Erythroblast (primary cell): Measurements from ENCODE around the gene ITPR3.
A peak's percentile ranks its signal among the peaks of the same experiment; 100 is the strongest.

ENCODE experiments used
- DNase-seq, 2 experiments: peaks; one replicate each; lab custom pipeline; 2025; lab: John Stamatoyannopoulos, UW
- GATA1 ChIP-seq: IDR thresholded peaks from 2 replicates; pipeline ENCODE4 v1.6.1; 2011; ENCODE audit warnings: low read depth, mild to moderate bottlenecking, control low read depth, low read length, moderate library complexity
- POLR2A ChIP-seq: IDR thresholded peaks from 2 replicates; pipeline ENCODE4 v1.6.1; 2011; ENCODE audit warnings: mild to moderate bottlenecking, low read length

ITPR3 gene

DNA sequence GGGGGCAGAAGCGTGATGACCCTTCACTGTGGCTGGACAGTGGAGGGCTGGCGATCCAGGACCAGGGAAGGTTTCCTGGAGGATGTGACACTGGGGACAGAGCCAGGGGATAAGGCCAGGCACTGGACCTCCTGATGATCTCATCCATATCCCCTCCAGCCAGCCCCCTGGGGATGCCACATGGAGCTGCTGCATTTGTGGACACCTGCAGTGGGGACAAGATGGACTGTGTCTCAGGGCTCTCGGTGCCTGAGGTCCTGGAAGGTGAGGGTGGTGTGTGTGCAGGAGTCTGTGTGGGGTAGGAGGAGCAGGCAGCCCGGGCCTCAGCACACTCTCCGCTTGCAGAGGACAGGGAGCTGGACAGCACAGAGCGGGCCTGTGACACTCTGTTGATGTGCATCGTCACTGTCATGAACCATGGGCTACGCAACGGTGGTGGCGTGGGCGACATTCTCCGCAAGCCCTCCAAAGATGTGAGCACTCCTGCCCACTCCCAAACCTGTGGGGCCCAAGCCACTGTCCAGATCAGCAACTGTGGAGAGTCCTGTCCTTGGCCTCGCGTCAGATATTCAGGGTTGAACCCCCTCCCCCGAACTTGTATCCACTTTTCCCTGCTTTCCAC lies 70.4 kb downstream of the ITPR3 start:
- no peak for TF ChIP-seq GATA1
- TF ChIP-seq POLR2A: no peak
- DNase-seq: no peak

GRCh38 chr6:33692078-33692759 lies 71.1 kb downstream of the ITPR3 start:
- DNase-seq: peak in 1 of 2 experiments; percentile 8

DNA sequence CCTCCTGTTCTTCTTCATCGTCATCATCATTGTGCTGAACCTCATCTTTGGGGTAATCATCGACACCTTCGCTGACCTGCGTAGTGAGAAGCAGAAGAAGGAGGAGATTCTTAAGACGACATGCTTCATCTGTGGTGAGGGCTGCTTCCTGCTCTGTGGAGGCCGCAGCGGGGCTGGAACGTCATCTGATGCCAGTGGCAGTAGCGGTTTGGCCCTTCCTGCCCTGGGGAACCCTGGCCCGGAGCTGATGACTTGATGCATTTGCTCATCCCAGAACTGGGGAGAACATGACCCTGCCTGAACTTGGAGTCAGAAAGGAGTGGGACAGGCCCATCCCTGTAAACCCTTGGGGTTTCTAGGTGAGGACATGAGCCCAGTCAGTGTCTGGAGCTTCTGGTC lies 71.6 kb downstream of the ITPR3 start:
- DNase-seq: no peak
- TF ChIP-seq GATA1 (no peak), POLR2A (no peak)

More at GRCh38 chr6:33692078-33692759, 71.1 kb downstream of the ITPR3 start:
- TF ChIP-seq POLR2A: no peak
- TF ChIP-seq GATA1: no peak

DNA sequence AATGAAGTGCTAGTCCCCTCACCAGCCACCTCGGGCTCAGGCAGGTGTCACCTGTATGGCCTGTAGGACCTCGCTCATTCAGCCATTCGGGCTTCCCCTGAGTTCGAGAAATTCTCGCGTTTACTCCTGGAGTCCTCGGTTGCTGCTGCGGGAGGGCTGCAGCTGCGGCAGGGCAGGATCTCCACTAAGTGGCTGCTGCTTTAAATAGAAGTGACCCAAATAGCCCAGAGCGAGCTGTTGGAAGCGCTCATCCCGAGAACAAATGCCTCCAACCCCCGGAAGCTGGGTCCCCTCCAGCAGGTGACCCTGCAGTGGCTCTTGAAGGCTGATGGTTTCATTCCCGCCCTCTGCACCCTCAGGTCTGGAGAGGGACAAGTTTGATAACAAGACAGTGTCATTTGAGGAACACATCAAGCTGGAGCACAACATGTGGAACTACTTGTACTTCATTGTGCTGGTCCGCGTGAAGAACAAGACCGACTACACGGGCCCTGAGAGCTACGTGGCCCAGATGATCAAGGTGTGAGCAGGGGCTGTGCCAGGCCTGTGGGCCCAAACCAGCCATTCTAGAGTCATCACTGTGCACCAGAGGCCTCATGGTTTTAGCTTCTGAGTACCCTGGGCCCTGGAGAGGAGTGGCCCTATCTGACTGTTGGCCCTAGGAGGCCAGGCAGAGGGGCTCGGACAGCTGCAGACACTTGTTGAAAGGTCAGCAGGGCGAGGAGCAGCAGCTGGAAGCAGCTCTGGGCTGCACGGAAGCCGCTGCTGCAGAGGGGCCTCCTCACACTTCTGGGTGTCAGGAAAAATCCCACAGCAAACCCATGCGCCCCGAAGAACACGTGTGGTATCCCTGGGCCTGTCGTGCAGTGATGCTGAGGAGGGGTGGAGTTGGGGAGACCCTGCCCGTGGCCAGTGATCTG lies 72.3 kb downstream of the ITPR3 start:
- no peak for TF ChIP-seq GATA1
- TF ChIP-seq POLR2A: no peak
- DNase-seq: no peak

GRCh38 chr6:33694401-33694931 lies 73.3 kb downstream of the ITPR3 start:
- peak; percentile 9 to 12 for DNase-seq
- TF ChIP-seq GATA1: no peak
- TF ChIP-seq POLR2A: peak; percentile 37

GRCh38 chr6:33694977-33695376 lies 73.9 kb downstream of the ITPR3 start:
- DNase-seq: no peak
- peak; percentile 2 for TF ChIP-seq POLR2A
- no peak for TF ChIP-seq GATA1

DNA sequence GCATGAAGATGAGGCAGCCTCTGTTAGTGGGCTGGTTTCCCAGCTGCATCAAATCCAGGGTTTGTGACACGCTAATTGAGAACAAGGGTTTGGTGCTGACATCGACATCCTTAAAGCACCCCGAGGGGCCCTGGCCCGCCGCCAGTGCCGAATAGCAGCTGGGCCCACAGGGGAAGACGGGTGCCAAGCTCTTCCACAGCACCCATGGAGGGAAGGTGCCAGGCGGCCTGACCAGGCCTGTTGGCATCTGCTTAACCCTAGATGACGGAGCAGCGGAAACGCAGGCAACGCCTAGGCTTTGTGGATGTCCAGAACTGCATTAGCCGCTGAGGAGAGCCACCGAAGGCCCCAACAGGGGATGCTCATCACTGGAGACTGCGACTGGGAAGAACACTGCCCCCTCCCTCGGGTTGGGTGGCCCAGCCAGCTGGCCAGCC lies 74.3 kb downstream of the ITPR3 start:
- DNase-seq: no peak
- TF ChIP-seq GATA1 (no peak), POLR2A (no peak)

- no peak for TF ChIP-seq GATA1
- TF ChIP-seq POLR2A: no peak
- DNase-seq: no peak
These were observed 75.0 kb downstream of the ITPR3 start for GRCh38 chr6:33696076-33696475.

GRCh38 chr6:33696548-33697518 lies 75.7 kb downstream of the ITPR3 start:
- no peak for DNase-seq
- TF ChIP-seq GATA1: no peak
- TF ChIP-seq POLR2A: no peak

DNA sequence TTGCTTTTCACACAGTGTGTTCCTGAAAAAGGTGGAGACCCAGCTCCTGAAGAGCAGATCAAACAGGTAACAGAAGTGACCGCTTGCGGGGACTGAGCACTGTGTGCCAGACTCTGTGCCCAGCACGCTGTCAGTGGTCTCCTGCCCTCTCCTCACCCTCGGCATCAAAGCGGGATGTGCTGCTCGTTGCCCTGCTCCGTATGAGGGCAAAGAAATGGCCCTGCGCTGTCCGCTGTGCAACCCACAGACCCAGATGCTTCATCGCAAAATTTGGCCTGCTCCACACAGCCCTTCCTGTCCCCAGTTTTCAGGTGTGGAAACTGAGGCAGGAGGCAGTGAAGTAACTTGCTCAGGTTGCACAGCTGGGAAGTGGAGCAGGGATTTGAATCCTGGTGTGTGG lies 76.7 kb downstream of the ITPR3 start:
- DNase-seq: no peak
- TF ChIP-seq POLR2A (no peak), GATA1 (no peak)

GRCh38 chr6:33698494-33698893 lies 77.4 kb downstream of the ITPR3 start:
- no peak for DNase-seq
- TF ChIP-seq POLR2A (no peak), GATA1 (no peak)

GRCh38 chr6:33699131-33699530 lies 78.0 kb downstream of the ITPR3 start:
- no peak for DNase-seq
- TF ChIP-seq POLR2A (no peak), GATA1 (no peak)
